ENCODE data around the gene NOP58.

DNA sequence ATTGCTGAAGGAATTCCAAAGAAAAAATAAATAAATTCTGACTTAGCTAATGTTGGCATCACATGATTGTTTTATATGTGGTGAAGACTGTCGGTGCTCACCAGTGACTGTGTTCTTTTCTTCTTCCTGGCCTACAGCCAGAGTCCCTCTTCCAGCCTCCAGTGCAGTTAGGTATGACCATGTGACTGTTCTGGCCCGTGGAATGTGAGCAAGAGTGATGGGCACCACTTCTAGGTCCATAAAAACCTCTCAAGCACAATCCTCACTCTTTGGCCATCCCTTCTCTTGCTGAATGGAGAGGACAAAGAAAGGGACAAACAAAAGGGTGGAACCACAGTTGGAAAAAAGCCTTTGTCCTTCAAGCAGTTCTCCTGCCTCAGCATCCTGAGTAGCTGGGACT is 71.6 kb downstream of the NOP58 start:
- no peak for TF ChIP-seq POLR2A (IDR thresholded peaks at IDR 0.05)
- TF ChIP-seq, protein P1, sequence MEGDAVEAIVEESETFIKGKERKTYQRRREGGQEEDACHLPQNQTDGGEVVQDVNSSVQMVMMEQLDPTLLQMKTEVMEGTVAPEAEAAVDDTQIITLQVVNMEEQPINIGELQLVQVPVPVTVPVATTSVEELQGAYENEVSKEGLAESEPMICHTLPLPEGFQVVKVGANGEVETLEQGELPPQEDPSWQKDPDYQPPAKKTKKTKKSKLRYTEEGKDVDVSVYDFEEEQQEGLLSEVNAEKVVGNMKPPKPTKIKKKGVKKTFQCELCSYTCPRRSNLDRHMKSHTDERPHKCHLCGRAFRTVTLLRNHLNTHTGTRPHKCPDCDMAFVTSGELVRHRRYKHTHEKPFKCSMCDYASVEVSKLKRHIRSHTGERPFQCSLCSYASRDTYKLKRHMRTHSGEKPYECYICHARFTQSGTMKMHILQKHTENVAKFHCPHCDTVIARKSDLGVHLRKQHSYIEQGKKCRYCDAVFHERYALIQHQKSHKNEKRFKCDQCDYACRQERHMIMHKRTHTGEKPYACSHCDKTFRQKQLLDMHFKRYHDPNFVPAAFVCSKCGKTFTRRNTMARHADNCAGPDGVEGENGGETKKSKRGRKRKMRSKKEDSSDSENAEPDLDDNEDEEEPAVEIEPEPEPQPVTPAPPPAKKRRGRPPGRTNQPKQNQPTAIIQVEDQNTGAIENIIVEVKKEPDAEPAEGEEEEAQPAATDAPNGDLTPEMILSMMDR (IDR thresholded peaks at IDR 0.05), result no peak

All from thyroid gland (tissue), 4 donors.